ENCODE data around the gene C1orf52.

DNA sequence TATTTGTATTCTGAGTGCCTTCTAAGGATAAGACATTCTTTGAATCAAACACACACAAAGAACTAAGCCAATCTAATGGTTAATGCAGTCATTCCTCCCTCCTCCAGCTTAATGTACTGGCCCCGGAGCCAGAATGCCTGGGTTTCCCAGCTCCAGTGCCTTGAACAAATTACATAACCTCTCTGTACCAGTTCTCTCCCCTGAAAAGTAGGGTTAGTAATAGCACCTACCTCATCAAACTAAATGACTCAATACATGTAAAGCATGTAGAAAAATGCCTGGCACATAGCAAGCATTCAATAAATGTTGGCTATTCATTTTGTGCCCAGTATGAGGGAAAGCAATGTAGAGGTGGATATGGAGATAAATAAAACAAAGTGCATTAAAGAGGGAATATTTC is 14.0 kb downstream of the C1orf52 start:
- TF ChIP-seq POLR2A (IDR thresholded peaks at IDR 0.05) (no peak), POLR2AphosphoS5 (IDR thresholded peaks at IDR 0.05; ENCODE audit: insufficient read depth in 1 of 2, low read depth in 1 of 2) (no peak)
- TF ChIP-seq, protein P1, sequence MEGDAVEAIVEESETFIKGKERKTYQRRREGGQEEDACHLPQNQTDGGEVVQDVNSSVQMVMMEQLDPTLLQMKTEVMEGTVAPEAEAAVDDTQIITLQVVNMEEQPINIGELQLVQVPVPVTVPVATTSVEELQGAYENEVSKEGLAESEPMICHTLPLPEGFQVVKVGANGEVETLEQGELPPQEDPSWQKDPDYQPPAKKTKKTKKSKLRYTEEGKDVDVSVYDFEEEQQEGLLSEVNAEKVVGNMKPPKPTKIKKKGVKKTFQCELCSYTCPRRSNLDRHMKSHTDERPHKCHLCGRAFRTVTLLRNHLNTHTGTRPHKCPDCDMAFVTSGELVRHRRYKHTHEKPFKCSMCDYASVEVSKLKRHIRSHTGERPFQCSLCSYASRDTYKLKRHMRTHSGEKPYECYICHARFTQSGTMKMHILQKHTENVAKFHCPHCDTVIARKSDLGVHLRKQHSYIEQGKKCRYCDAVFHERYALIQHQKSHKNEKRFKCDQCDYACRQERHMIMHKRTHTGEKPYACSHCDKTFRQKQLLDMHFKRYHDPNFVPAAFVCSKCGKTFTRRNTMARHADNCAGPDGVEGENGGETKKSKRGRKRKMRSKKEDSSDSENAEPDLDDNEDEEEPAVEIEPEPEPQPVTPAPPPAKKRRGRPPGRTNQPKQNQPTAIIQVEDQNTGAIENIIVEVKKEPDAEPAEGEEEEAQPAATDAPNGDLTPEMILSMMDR (IDR thresholded peaks at IDR 0.05) = no peak
